GM12878 (cell line): Measurements from ENCODE around the gene ABHD17A. TPM values are rescaled to one million over a fixed set of nuclear protein-coding genes. Genes with fewer than 3 reads are reported as not detected.

ENCODE experiments used
- ATAC-seq: fragments of 200-7000 bp; cut with Tn5 transposase; 3 replicates; pipeline ENCODE4 v1.9.1; 2020; ENCODE audit warnings: mild to moderate bottlenecking, moderate library complexity
- BruUV-seq: library from RNA; stranded (reverse); fragments of 400-500 nt; replicated peaks from 2 replicates; lab custom pipeline; 2021; lab: Mats Ljungman, UMichigan
- CTCF ChIA-PET: fragments of 300-600 bp; sonication (Branson Sonifier 250); formaldehyde crosslinking; extraction: SDS; loops from one replicate; lab custom pipeline; 2021; ENCODE audit warnings: inconsistent platforms; lab: Yijun Ruan, JAX
- POLR2A ChIA-PET: fragments of 350-600 bp; formaldehyde crosslinking; extraction: SDS; loops from one replicate; lab custom pipeline; 2021; ENCODE audit warnings: inconsistent platforms; lab: Charles Lee
- RAD21 ChIA-PET: fragments of 300-600 bp; sonication (Branson Sonifier 250); formaldehyde crosslinking; loops from one replicate; lab custom pipeline; 2023; ENCODE audit warnings: antibody characterized with exemption; ENCODE audit not compliant: unreplicated experiment; lab: Charles Lee
- SMC1A ChIA-PET: fragments of 300-600 bp; sonication (Branson Sonifier 250); formaldehyde crosslinking; loops from one replicate; lab custom pipeline; 2023; ENCODE audit not compliant: unreplicated experiment, uncharacterized antibody; lab: Charles Lee
- DNase-seq: peaks from one replicate; pipeline ENCODE4 v3.0.0-alpha.2; 2011; ENCODE audit warnings: low read depth, low spot score
- FAIRE-seq: peaks from 3 replicates; lab custom pipeline; 2011; peaks lifted over from hg19 to GRCh38; lab: Jason Lieb, UNC
- H2AFZ ChIP-seq: 2 replicates; pipeline ENCODE4 v1.6.0; 2011; ENCODE audit warnings: low read depth, low read length, control low read depth; ENCODE audit not compliant: control insufficient read depth
- H3K27ac ChIP-seq: 2 replicates; pipeline ENCODE4 v1.5.1; 2011; ENCODE audit warnings: control low read depth; ENCODE audit not compliant: control insufficient read depth, insufficient read depth
- H3K27me3 ChIP-seq, 2 experiments: replicated peaks in 1 of 2; 2 replicates each; pipeline versions ENCODE4 v1.6.0 to v1.6.1; 2011; ENCODE audit warnings: low read length in 1 of 2; ENCODE audit not compliant: control insufficient read depth in 2 of 2, insufficient read depth in 2 of 2
- H3K36me3 ChIP-seq, 2 experiments: 2 replicates each; pipeline ENCODE4 v1.5.1; 2011; ENCODE audit warnings: low read length in 1 of 2; ENCODE audit not compliant: control insufficient read depth in 2 of 2, insufficient read depth in 2 of 2
- H3K4me1 ChIP-seq: 2 replicates; pipeline ENCODE4 v1.6.1; 2011; ENCODE audit warnings: mild to moderate bottlenecking, low read length, moderate library complexity, mixed read lengths; ENCODE audit not compliant: control insufficient read depth, insufficient read depth
- H3K4me2 ChIP-seq: 2 replicates; pipeline ENCODE4 v1.6.0; 2011; ENCODE audit warnings: control low read depth; ENCODE audit not compliant: control insufficient read depth, insufficient read depth
- H3K4me3 ChIP-seq: fragments of 200-600 bp; sonication (generic); 2 replicates; pipeline ENCODE4 v1.5.1; 2016
- H3K79me2 ChIP-seq: 2 replicates; pipeline ENCODE4 v1.6.0; 2011; ENCODE audit warnings: low read length; ENCODE audit not compliant: control insufficient read depth, insufficient read depth
- H3K9ac ChIP-seq: 2 replicates; pipeline ENCODE4 v1.8.0; 2011; ENCODE audit warnings: low read length, control low read depth, mixed read lengths; ENCODE audit not compliant: control insufficient read depth, insufficient read depth
- H3K9me3 ChIP-seq: replicated peaks from 3 replicates; pipeline ENCODE4 v1.5.1; 2011; ENCODE audit warnings: mild to moderate bottlenecking, low read length; ENCODE audit not compliant: control insufficient read depth, insufficient read depth
- H4K20me1 ChIP-seq: 2 replicates; pipeline ENCODE4 v1.6.0; 2011; ENCODE audit not compliant: control insufficient read depth, insufficient read depth
- EP300 ChIP-seq, 2 experiments: fragments of 150-350 bp in 1 of 2; IDR thresholded peaks; 2 replicates each; pipeline ENCODE4 v1.6.1; 2011 to 2012; ENCODE audit warnings: low read depth in 2 of 2, low read length in 2 of 2, borderline replicate concordance in 1 of 2, improper control_type of control experiment in 1 of 2, inconsistent platforms in 1 of 2; ENCODE audit not compliant: control insufficient read depth in 1 of 2
- SP1 ChIP-seq: IDR thresholded peaks from one replicate; pipeline ENCODE4 v1.6.1; 2011; ENCODE audit warnings: low read depth, low read length
- TCF12 ChIP-seq: IDR thresholded peaks from 2 replicates; pipeline ENCODE4 v1.6.1; 2011; ENCODE audit warnings: low read depth, mild to moderate bottlenecking, low read length
- WGBS: methylation state at CpG from one replicate; pipeline ENCODE4 v1.1.6; 2016; ENCODE audit warnings: low lambda C conversion rate; ENCODE audit not compliant: insufficient replicate concordance, insufficient coverage; ENCODE audit errors: missing lambda C conversion rate; 5-methylcytosine and 5-hydroxymethylcytosine counted together
- in situ Hi-C: fragments of 300-500 bp; cut with MboI; formaldehyde crosslinking; loops from 9 replicates; pipeline ENCODE4 v1.14.3; 2018; ENCODE audit warnings: mixed read lengths
- intact Hi-C: fragments of 100-400 bp; cut with micrococcal nuclease; formaldehyde crosslinking; loops from one replicate; pipeline ENCODE4 v1.14.2; 2022; ENCODE audit not compliant: unreplicated experiment
- polyA plus RNA-seq, 11 experiments: library from polyadenylated mRNA; depleted of rRNA in 4 of 11; unstranded in 6 of 11; stranded (reverse) in 5 of 11; fragments of >200 nt; fragmentation: Nextera tagmentation in 4 of 11; fragmentation: Illumina TruSeq in 1 of 11; extraction: Ambion mirVana in 4 of 11; extraction: Trizol in 1 of 11; gene quantifications; 1 replicate in 1 of 11; 2 replicates in 10 of 11; pipeline versions ENCODE4 v1.2.1 to v1.2.3, GENCODE V29; 2011 to 2016; ENCODE audit warnings: inconsistent platforms in 2 of 11, missing spikeins in 2 of 11, low read depth in 1 of 11
- total RNA-seq, 4 experiments: library from RNA; depleted of rRNA in 3 of 4; stranded (reverse); fragments of >200 nt in 3 of 4; fragmentation: Illumina TruSeq in 1 of 4; extraction: Trizol in 1 of 4; gene quantifications; 2 replicates each; pipeline versions ENCODE4 v1.2.1 to v1.2.3, GENCODE V29; 2013 to 2021
- TF ChIP-seq, protein P1 (sequence below): IDR thresholded peaks from 2 replicates; pipeline ENCODE4 v1.6.1; 2012; ENCODE audit warnings: low read length, inconsistent platforms
- TF ChIP-seq, protein P2 (sequence below): IDR thresholded peaks from 2 replicates; pipeline ENCODE4 v1.6.1; 2011; ENCODE audit warnings: low read depth, low read length, improper control_type of control experiment, borderline replicate concordance

Gene ABHD17A
- total and polyA plus RNA-seq, 10 of the 15 experiments (the other 5 are each of a cell fraction or from before 2014, with no cell fraction given), result 0.13 to 126 (median 28.8) TPM; not detected in 1

GRCh38 chr19:1849886-1850398 lies 35.4 kb downstream of the ABHD17A start:
- 72% methylated on average over 10 of the region's 10 CpGs for WGBS

More at GRCh38 chr19:1849886-1850398, 35.4 kb downstream of the ABHD17A start:
- Histone ChIP-seq H3K9me3 (no peaks in the 10 kb centered on the region), H2AFZ (no peak overlapping the region)
- in situ Hi-C loops, result loop anchor here (25.0 kb wide), 1 partner anchor 1512 kb away; the partner anchor contains the start of gene NFIC
- TF ChIP-seq SP1, result no peak
- TF ChIP-seq TCF12, result no peak
- TF ChIP-seq, protein P1, sequence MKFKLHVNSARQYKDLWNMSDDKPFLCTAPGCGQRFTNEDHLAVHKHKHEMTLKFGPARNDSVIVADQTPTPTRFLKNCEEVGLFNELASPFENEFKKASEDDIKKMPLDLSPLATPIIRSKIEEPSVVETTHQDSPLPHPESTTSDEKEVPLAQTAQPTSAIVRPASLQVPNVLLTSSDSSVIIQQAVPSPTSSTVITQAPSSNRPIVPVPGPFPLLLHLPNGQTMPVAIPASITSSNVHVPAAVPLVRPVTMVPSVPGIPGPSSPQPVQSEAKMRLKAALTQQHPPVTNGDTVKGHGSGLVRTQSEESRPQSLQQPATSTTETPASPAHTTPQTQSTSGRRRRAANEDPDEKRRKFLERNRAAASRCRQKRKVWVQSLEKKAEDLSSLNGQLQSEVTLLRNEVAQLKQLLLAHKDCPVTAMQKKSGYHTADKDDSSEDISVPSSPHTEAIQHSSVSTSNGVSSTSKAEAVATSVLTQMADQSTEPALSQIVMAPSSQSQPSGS, result no peak
- TF ChIP-seq EP300 (IDR thresholded peaks at IDR 0.05; ENCODE audit: borderline replicate concordance in 1 of 2, control insufficient read depth in 1 of 2, low read depth in 2 of 2, low read length in 2 of 2), result no peak
- TF ChIP-seq, protein P2, sequence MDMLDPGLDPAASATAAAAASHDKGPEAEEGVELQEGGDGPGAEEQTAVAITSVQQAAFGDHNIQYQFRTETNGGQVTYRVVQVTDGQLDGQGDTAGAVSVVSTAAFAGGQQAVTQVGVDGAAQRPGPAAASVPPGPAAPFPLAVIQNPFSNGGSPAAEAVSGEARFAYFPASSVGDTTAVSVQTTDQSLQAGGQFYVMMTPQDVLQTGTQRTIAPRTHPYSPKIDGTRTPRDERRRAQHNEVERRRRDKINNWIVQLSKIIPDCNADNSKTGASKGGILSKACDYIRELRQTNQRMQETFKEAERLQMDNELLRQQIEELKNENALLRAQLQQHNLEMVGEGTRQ, result no peak
- TF ChIP-seq, all 136 proteins: peak for 0
- Histone ChIP-seq H4K20me1 (peaks cover 3% of the 10 kb centered on the region; the same call in 1 of the 2 replicates), H3K27ac (no peak overlapping the region), H3K79me2 (peaks cover 54% of the 10 kb centered on the region), H3K4me3 (no peak overlapping the region), H3K4me1 (peaks cover 35% of the 10 kb centered on the region), H3K4me2 (no peak overlapping the region), H3K9ac (no peak overlapping the region), H3K36me3 (peaks cover 0 to 3% of the 10 kb centered on the region in 2 experiments; a peak in 3 of 4 replicates), H3K27me3 (no peaks in the 10 kb centered on the region)
- FAIRE-seq (no peak), DNase-seq (no peak), ATAC-seq (no peak)
- SMC1A ChIA-PET, result no interaction called here
- intact Hi-C loops, result no loop called here
- CTCF ChIA-PET, result interaction anchor here (1.4 to 1.7 kb wide), 6 partner anchors 8 to 775 kb away, joined by 4 to 11 read pairs (median 6); no protein-coding TSS in a partner anchor
- no TSS peak for BruUV-seq
- RAD21 ChIA-PET, result interaction anchor here (1.4 kb wide), 1 partner anchor 47 kb away, joined by 3 read pairs; no protein-coding TSS in a partner anchor
- POLR2A ChIA-PET, result no interaction called here
